Testis (tissue), 3 donors: ENCODE results near the gene POR. TPM values are rescaled to one million over a fixed set of nuclear protein-coding genes. Genes with fewer than 3 reads are reported as not detected.

Experiments
- DNase-seq: peaks from one replicate; pipeline ENCODE4 v3.0.0-alpha.2; 2019
- H3K27ac ChIP-seq, 2 donors: fragments of 200-600 bp; sonication (generic); one replicate each; pipeline ENCODE4 v1.5.1; 2019
- H3K27me3 ChIP-seq: fragments of 200-600 bp; sonication (generic); one replicate; pipeline ENCODE4 v1.5.1; 2019
- H3K36me3 ChIP-seq: fragments of 200-600 bp; sonication (generic); one replicate; pipeline ENCODE4 v1.5.1; 2017; ENCODE audit warnings: low read depth; ENCODE audit errors: missing control alignments
- H3K4me1 ChIP-seq: fragments of 200-600 bp; sonication (generic); one replicate; pipeline ENCODE4 v1.5.1; 2019
- H3K4me3 ChIP-seq, 2 donors: fragments of 200-600 bp; sonication (generic); one replicate each; pipeline ENCODE4 v1.5.1; 2017 to 2019
- H3K9me3 ChIP-seq: fragments of 200-600 bp; sonication (generic); one replicate; pipeline ENCODE4 v1.5.1; 2017
- CTCF ChIP-seq, 3 experiments: fragments of 450-650 bp in 2 of 3; fragments of 200-600 bp in 1 of 3; sonication (generic) in 1 of 3; IDR thresholded peaks; one replicate each; pipeline ENCODE4 v1.5.1; 2016 to 2019; ENCODE audit warnings: antibody characterized with exemption in 3 of 3, mild to moderate bottlenecking in 2 of 3, moderate library complexity in 1 of 3
- POLR2A ChIP-seq: fragments of 450-650 bp; IDR thresholded peaks from one replicate; pipeline ENCODE4 v1.6.1; 2017; ENCODE audit warnings: antibody characterized with exemption, mild to moderate bottlenecking, moderate library complexity
- WGBS, 2 donors: methylation state at CpG; one replicate each; pipeline ENCODE4 v1.1.5; 2018; 5-methylcytosine and 5-hydroxymethylcytosine counted together
- intact Hi-C: fragments of 100-400 bp; cut with DNase I; formaldehyde crosslinking; loops from one replicate; pipeline ENCODE4 v1.15.1; 2023; ENCODE audit warnings: low total_unique reads
- polyA plus RNA-seq: library from polyadenylated mRNA; stranded (reverse); fragments of 350-450 nt; fragmentation: Illumina TruSeq; extraction: RNeasy Lipid Tissue Mini Kit (QIAGEN cat#74804); gene quantifications from one replicate; pipeline ENCODE4 v1.2.3, GENCODE V29; 2014; ENCODE audit warnings: low read depth, low replicate concordance; ENCODE audit not compliant: insufficient read depth
- total RNA-seq, 2 donors: library from RNA; depleted of rRNA; stranded (reverse); fragments of >200 nt; gene quantifications; one replicate each; pipeline ENCODE4 v1.2.3, GENCODE V29; 2016

The POR gene
- total and polyA plus RNA-seq, 3 donors from 2014 or later = 98.5 to 169 (median 122) TPM

GRCh38 chr7:75988568-75989499 is 73.9 kb downstream of the POR start:
- H3K27me3 ChIP-seq = no peaks in the 10 kb centered on the region
- TF ChIP-seq POLR2A (no peak), CTCF (IDR thresholded peaks at IDR 0.05) (no peak)
- WGBS, 2 donors = 47 to 53% methylated on average over 10 to 16 of the region's 31 CpGs
- peak overlapping the region; percentile 52 to 77 for H3K27ac ChIP-seq
- DNase-seq = no peak
- H3K9me3 ChIP-seq = no peaks in the 10 kb centered on the region
- intact Hi-C loops = no loop called here
- no peaks in the 10 kb centered on the region for H3K36me3 ChIP-seq
- H3K4me3 ChIP-seq = no peak overlapping the region
- peaks cover 52% of the 10 kb centered on the region for H3K4me1 ChIP-seq

GRCh38 chr7:75989500-75990388 is 74.8 kb downstream of the POR start:
- Histone ChIP-seq H3K4me1 (peaks cover 52% of the 10 kb centered on the region), H3K4me3 (no peak overlapping the region), H3K27ac (peak overlapping the region; percentile 52 to 77), H3K27me3 (no peaks in the 10 kb centered on the region), H3K36me3 (no peaks in the 10 kb centered on the region), H3K9me3 (no peaks in the 10 kb centered on the region)
- no peak for TF ChIP-seq CTCF (IDR thresholded peaks at IDR 0.05)
- TF ChIP-seq POLR2A = no peak
- peak; percentile 73 for DNase-seq
- intact Hi-C loops = no loop called here
- WGBS, 2 donors = 43 to 61% methylated on average over 17 to 21 of the region's 21 CpGs

DNA sequence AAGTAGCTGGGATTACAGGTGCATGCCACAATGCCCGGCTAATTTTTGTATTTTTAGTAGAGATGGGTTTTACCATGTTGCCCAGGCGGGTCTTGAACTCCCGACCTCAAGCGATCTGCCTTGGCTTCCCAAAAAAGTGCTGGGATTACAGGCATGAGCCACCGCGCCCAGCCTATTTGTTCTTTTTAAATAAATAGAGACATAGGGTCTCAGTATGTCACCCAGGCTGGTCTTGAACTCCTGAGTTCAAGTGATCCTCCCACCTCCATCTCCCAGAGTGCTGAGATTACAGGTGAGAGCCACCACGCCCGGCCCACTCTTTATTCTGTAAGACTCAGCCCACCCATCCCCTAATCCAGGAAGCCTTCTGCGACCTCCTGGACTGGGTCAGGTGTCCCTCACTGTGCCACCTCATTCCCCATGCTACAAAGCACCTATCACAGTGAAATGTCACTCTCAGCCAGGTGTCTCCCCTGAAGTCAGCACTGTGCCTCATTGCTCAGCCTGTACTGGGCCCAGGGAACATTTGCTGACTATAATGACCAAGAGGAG is 76.7 kb downstream of the POR start:
- Histone ChIP-seq H3K4me1 (peaks cover 48% of the 10 kb centered on the region), H3K36me3 (no peaks in the 10 kb centered on the region), H3K9me3 (no peaks in the 10 kb centered on the region), H3K27ac (peak overlapping the region; percentile 92 to 93), H3K27me3 (no peaks in the 10 kb centered on the region), H3K4me3 (no peak overlapping the region)
- no peak for DNase-seq
- TF ChIP-seq POLR2A = no peak
- TF ChIP-seq CTCF (IDR thresholded peaks at IDR 0.05) = no peak
- WGBS, 2 donors = 92 to 95% methylated on average over 9 of the region's 9 CpGs
- intact Hi-C loops = no loop called here

DNA sequence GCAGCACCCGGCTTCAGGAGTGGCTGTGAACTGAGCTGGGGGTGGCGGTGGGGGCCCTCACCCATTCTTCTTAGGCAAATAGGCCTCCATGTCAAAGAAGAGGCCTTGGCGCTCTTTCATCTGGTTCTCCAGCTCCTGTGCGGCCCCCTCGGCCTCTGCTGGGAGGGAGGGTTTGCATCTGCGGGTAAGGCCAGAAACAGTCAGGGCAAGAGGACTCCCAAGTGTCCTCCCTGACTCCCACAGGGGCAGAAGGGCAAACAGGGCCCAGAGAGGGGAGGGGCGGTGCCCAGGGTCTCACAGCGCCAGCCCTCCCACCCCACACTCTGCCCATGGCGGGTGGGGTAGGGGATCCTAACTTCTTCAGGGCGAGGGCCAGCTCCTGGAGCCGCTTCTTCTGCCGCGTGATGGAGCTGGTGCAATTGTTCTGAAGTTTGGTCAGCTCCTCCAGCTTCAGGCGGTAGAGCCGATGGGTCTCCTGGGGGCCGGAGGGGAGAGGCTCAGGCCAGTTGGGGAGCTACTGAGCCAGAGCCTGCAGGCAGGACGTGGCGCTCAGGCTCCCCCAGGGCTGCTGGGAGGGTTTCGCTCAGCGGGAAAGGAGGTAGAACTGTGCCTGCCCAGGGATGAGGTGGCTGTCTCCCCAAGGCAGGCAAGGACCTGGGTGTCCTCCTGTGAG is 77.3 kb downstream of the POR start:
- H3K36me3 ChIP-seq = no peaks in the 10 kb centered on the region
- 47 to 72% methylated on average over 6 to 17 of the region's 20 CpGs for WGBS, 2 donors
- DNase-seq = peak; percentile 52
- TF ChIP-seq CTCF (IDR thresholded peaks at IDR 0.05) (no peak), POLR2A (no peak)
- H3K9me3 ChIP-seq = no peaks in the 10 kb centered on the region
- no peaks in the 10 kb centered on the region for H3K27me3 ChIP-seq
- no peak overlapping the region for H3K4me3 ChIP-seq
- H3K27ac ChIP-seq = peak overlapping the region; percentile 92 to 93
- intact Hi-C loops = no loop called here
- H3K4me1 ChIP-seq = peaks cover 48% of the 10 kb centered on the region
